Heart left ventricle (tissue), 13 donors: Measurements from ENCODE around the gene PIMREG.

Experiments used
- CTCF ChIP-seq, 12 donors: fragments of 200-600 bp; sonication (generic) in 4 of 12; IDR thresholded peaks; one replicate each; pipeline versions ENCODE4 v1.5.0 to v1.8.0; 2018 to 2022; ENCODE audit warnings: antibody characterized with exemption in 12 of 12, mild to moderate bottlenecking in 5 of 12
- POLR2A ChIP-seq, 2 donors: fragments of 450-650 bp; IDR thresholded peaks; one replicate each; pipeline ENCODE4 v1.6.1; 2017; ENCODE audit warnings: antibody characterized with exemption in 2 of 2, mild to moderate bottlenecking in 2 of 2, moderate library complexity in 2 of 2
- donor health status: ischemic (EF 13 %, LVEDD 7.1; RV severe dilation, severe dysfunction).
- donor health status: DM: no; HTN: yes; CAD: no.
- donor health status: DM: no; HTN: no; CAD: no.
- donor health status: ischemic (EF 25% LVEDD 6.9; RV normal size, moderate dysfunction).
- donor health status: ischemic (EF 25% LVEDD 5.7; RV mildly dilated, moderate dysfunction).
- donor health status: ischemic (EF 35%, LVEDD 5.7; RV mildly dilated, moderate dysfunction).
- donor health status: nonischemic (EF 11% LVEDD 7.7; RV severe dilation, severe dysfunction).
- donor health status: DM: yes; HTN: yes; CAD: no.
- donor health status: PGD.
- donor health status: ischemic (EF 29% LVEDD 5.4; RV normal size, mild dysfunction).
- donor health status: nonischemic (EF 23%, LVEDD 6.1; RV moderate dilation, normal function).

- TF ChIP-seq CTCF (IDR thresholded peaks at IDR 0.05) (no peak), POLR2A (IDR thresholded peaks at IDR 0.05) (no peak)
Measured at GRCh38 chr17:6452471-6453266, 8.4 kb downstream of the PIMREG start.
